HepG2 (cell line): ENCODE data around the gene COQ9. TPM values are rescaled to one million over a fixed set of nuclear protein-coding genes. Genes with fewer than 3 reads are reported as not detected.

Source experiments
- ATAC-seq: fragments of 200-7000 bp; cut with Tn5 transposase; 3 replicates; pipeline ENCODE4 v1.9.1; 2020; ENCODE audit warnings: mild to moderate bottlenecking, moderate library complexity
- BruUV-seq: library from RNA; stranded (reverse); fragments of 400-500 nt; replicated peaks from 2 replicates; lab custom pipeline; 2021; lab: Mats Ljungman, UMichigan
- CTCF ChIA-PET: fragments of 300-600 bp; formaldehyde crosslinking; extraction: SDS; loops from one replicate; lab custom pipeline; 2021; ENCODE audit warnings: low total read pairs, inconsistent platforms, low intra/inter-chr PET ratio; lab: Yijun Ruan, JAX
- POLR2A ChIA-PET: fragments of 350-600 bp; sonication (Branson Sonifier 250); formaldehyde crosslinking; loops from one replicate; lab custom pipeline; 2020; ENCODE audit warnings: antibody characterized with exemption, inconsistent platforms; lab: Yijun Ruan, JAX
- DNase-seq: peaks from one replicate; pipeline ENCODE4 v3.0.0-alpha.2; 2015; ENCODE audit warnings: low spot score
- FAIRE-seq: peaks from 3 replicates; lab custom pipeline; 2011; peaks lifted over from hg19 to GRCh38; lab: Jason Lieb, UNC
- H2AFZ ChIP-seq: one replicate; pipeline ENCODE4 v1.6.1; 2011; ENCODE audit warnings: low read length, inconsistent platforms
- H3K27ac ChIP-seq: fragments of 300-600 bp; 3 replicates; pipeline ENCODE4 v1.8.0; 2011; ENCODE audit warnings: mixed run types, mild to moderate bottlenecking, mixed read lengths, low read length, inconsistent platforms; ENCODE audit not compliant: insufficient read depth; ENCODE audit errors: extremely low read length
- H3K27me3 ChIP-seq, 2 experiments: fragments of 200-600 bp in 1 of 2; 2 replicates in 1 of 2; 3 replicates in 1 of 2; pipeline versions ENCODE4 v1.6.0 to v1.8.0; 2011; ENCODE audit warnings: low read length in 2 of 2, mild to moderate bottlenecking in 2 of 2, moderate library complexity in 2 of 2, inconsistent platforms in 1 of 2; ENCODE audit not compliant: insufficient read depth in 2 of 2, control insufficient read depth in 1 of 2
- H3K36me3 ChIP-seq, 2 experiments: fragments of 200-600 bp in 1 of 2; replicated peaks in 1 of 2; 2 replicates in 1 of 2; 3 replicates in 1 of 2; pipeline versions ENCODE4 v1.5.1 to v1.8.0; 2011; ENCODE audit warnings: low read length in 2 of 2, inconsistent platforms in 1 of 2; ENCODE audit not compliant: insufficient read depth in 2 of 2, control insufficient read depth in 1 of 2
- H3K4me1 ChIP-seq: 2 replicates; pipeline ENCODE4 v1.5.1; 2012; ENCODE audit warnings: low read length, inconsistent platforms; ENCODE audit not compliant: insufficient read depth
- H3K4me2 ChIP-seq: 2 replicates; pipeline ENCODE4 v1.6.0; 2011; ENCODE audit warnings: low read depth, low read length, inconsistent platforms
- H3K4me3 ChIP-seq, 3 experiments: fragments of 200-600 bp in 1 of 3; sonication (generic), shearing (Covaris generic) in 1 of 3; replicated peaks in 1 of 3; 2 replicates each; pipeline ENCODE4 v1.5.1; 2011 to 2016; ENCODE audit warnings: low read length in 3 of 3, inconsistent platforms in 2 of 3, low read depth in 2 of 3, mild to moderate bottlenecking in 2 of 3, control low read depth in 1 of 3, mixed read lengths in 1 of 3; ENCODE audit not compliant: insufficient read depth in 1 of 3
- H3K79me2 ChIP-seq: one replicate; pipeline ENCODE4 v1.6.1; 2011; ENCODE audit warnings: low read length, inconsistent platforms; ENCODE audit not compliant: insufficient read depth
- H3K9ac ChIP-seq: 2 replicates; pipeline ENCODE4 v1.6.0; 2011; ENCODE audit warnings: mild to moderate bottlenecking, low read depth, low read length, inconsistent platforms; ENCODE audit not compliant: insufficient read depth
- H3K9me3 ChIP-seq: 2 replicates; pipeline ENCODE4 v1.5.1; 2012; ENCODE audit warnings: mild to moderate bottlenecking, low read length
- H4K20me1 ChIP-seq: 2 replicates; pipeline ENCODE4 v1.6.0; 2011; ENCODE audit warnings: inconsistent platforms, mild to moderate bottlenecking, low read length, moderate library complexity; ENCODE audit not compliant: insufficient read depth
- AGO2 ChIP-seq: fragments of 200-400 bp; formaldehyde crosslinking; optimal IDR thresholded peaks from 2 replicates; pipeline ENCODE3; 2017; ENCODE audit warnings: mild to moderate bottlenecking, low read depth, low read length, moderate library complexity
- BATF2 ChIP-seq: sonication (generic); formaldehyde crosslinking; IDR thresholded peaks from 2 replicates; pipeline ENCODE4 v1.8.0; 2022; ENCODE audit warnings: mild to moderate bottlenecking, missing genetic modification reagents, moderate library complexity
- BHLHE40 ChIP-seq: IDR thresholded peaks from 2 replicates; pipeline ENCODE4 v1.6.1; 2011; ENCODE audit warnings: low read length, improper control_type of control experiment
- ERF ChIP-seq: IDR thresholded peaks from 2 replicates; pipeline ENCODE4 v1.6.1; 2018; ENCODE audit warnings: missing biosample characterization, missing genetic modification reagents
- NCOR1 ChIP-seq: fragments of 200-600 bp; sonication (generic); IDR thresholded peaks from 2 replicates; pipeline ENCODE4 v1.7.0; 2017; ENCODE audit warnings: antibody characterized with exemption, low read length, borderline replicate concordance
- NFKB2 ChIP-seq: sonication (generic); formaldehyde crosslinking; IDR thresholded peaks from 2 replicates; pipeline ENCODE4 v1.4.0; 2020; ENCODE audit warnings: missing genetic modification reagents, borderline replicate concordance
- PCBP2 ChIP-seq: fragments of 200-400 bp; formaldehyde crosslinking; optimal IDR thresholded peaks from 2 replicates; pipeline ENCODE3; 2018; ENCODE audit warnings: low read length, low read depth; ENCODE audit not compliant: poor library complexity, severe bottlenecking
- RELA ChIP-seq: sonication (generic); formaldehyde crosslinking; IDR thresholded peaks from 2 replicates; pipeline ENCODE4 v1.4.0; 2020; ENCODE audit warnings: missing genetic modification reagents
- RFXAP ChIP-seq: sonication (generic); formaldehyde crosslinking; IDR thresholded peaks from 2 replicates; pipeline ENCODE4 v1.4.0; 2020; ENCODE audit warnings: missing genetic modification reagents, borderline replicate concordance
- TAF1 ChIP-seq: sonication (generic); formaldehyde crosslinking; IDR thresholded peaks from 2 replicates; pipeline ENCODE4 v1.4.0; 2020; ENCODE audit warnings: missing genetic modification reagents
- THAP7 ChIP-seq: sonication (generic); formaldehyde crosslinking; IDR thresholded peaks from 2 replicates; pipeline ENCODE4 v1.8.1; 2023; ENCODE audit warnings: mild to moderate bottlenecking, missing genetic modification reagents
- THAP9 ChIP-seq: sonication (generic); formaldehyde crosslinking; IDR thresholded peaks from 2 replicates; pipeline ENCODE4; 2020; ENCODE audit warnings: missing genetic modification reagents, mild to moderate bottlenecking, borderline replicate concordance
- ZBTB38 ChIP-seq: sonication (generic); formaldehyde crosslinking; IDR thresholded peaks from 2 replicates; pipeline ENCODE4 v1.5.1; 2020; ENCODE audit warnings: mild to moderate bottlenecking, missing genetic modification reagents
- ZNF280D ChIP-seq: sonication (generic); formaldehyde crosslinking; IDR thresholded peaks from 2 replicates; pipeline ENCODE4 v1.5.1; 2020; ENCODE audit warnings: mild to moderate bottlenecking, missing genetic modification reagents
- ZNF652 ChIP-seq: IDR thresholded peaks from 2 replicates; pipeline ENCODE4 v1.6.1; 2016; ENCODE audit warnings: low read depth, borderline replicate concordance
- whole genome bisulfite sequencing: methylation state at CpG from one replicate; pipeline ENCODE4 v1.1.6; 2017; ENCODE audit warnings: low lambda C conversion rate; 5-methylcytosine and 5-hydroxymethylcytosine counted together
- in situ Hi-C: cut with HindIII; loops from 2 replicates; pipeline ENCODE4 v1.10.0; 2017; ENCODE audit warnings: low pct_unique_long_range_greater_than_20kb; ENCODE audit not compliant: extremely low pct_ligation_motif_present
- intact Hi-C: fragments of 100-400 bp; cut with micrococcal nuclease; formaldehyde crosslinking; loops from one replicate; pipeline ENCODE4 v1.10.0; 2022; ENCODE audit not compliant: unreplicated experiment
- polyA plus RNA-seq, 8 experiments: library from polyadenylated mRNA; depleted of rRNA in 3 of 8; stranded (reverse) in 7 of 8; unstranded in 1 of 8; fragments of >200 nt; fragmentation: Illumina TruSeq in 4 of 8; extraction: Trizol in 4 of 8; gene quantifications; 2 replicates each; pipeline versions ENCODE4 v1.2.1 to v1.2.3, GENCODE V29; 2011 to 2016; ENCODE audit warnings: low read depth in 4 of 8, missing spikeins in 1 of 8, mixed read lengths in 1 of 8; ENCODE audit not compliant: insufficient read depth in 1 of 8
- total RNA-seq, 5 experiments: library from RNA; depleted of rRNA; stranded (reverse); fragments of >200 nt; fragmentation: Illumina TruSeq; extraction: Trizol; gene quantifications; 2 replicates each; pipeline ENCODE4 v1.2.3, GENCODE V29; 2016; ENCODE audit warnings: low read depth in 1 of 5

COQ9 gene
- total and polyA plus RNA-seq, 2 of the 13 experiments (the other 11 are each of a cell fraction or from before 2014, with no cell fraction given): 57.5 to 108 TPM

GRCh38 chr16:57479205-57479975 lies 32.1 kb downstream of the COQ9 start:
- FAIRE-seq (peak; percentile 98), ATAC-seq (peak; percentile 12), DNase-seq (peak; percentile 60)
- peak overlapping the region; percentile 28 to 64 (median 52); a peak in 5 of 6 replicates for H3K4me3 ChIP-seq
- peak overlapping the region; percentile 79 for H3K27ac ChIP-seq
- no peaks in the 10 kb centered on the region for H3K27me3 ChIP-seq
- H3K4me1 ChIP-seq: peaks cover 87% of the 10 kb centered on the region
- H3K9me3 ChIP-seq: no peaks in the 10 kb centered on the region
- in situ Hi-C loops: loop anchor here (5.0 kb wide), 1 partner anchor 38 kb away; no protein-coding TSS in a partner anchor
- H4K20me1 ChIP-seq: peaks cover 8% of the 10 kb centered on the region; the same call in 1 of the 2 replicates
- peak overlapping the region; percentile 50; the same call in 1 of the 2 replicates for H3K9ac ChIP-seq
- POLR2A ChIA-PET: interaction anchor here (0.6 to 5.6 kb wide), 16 partner anchors 7 to 293 kb away, joined by 3 to 147 read pairs (median 4); partner anchors contain the start of genes CIAPIN1, COQ9, CX3CL1 and POLR2C
- H3K79me2 ChIP-seq: peaks cover 25% of the 10 kb centered on the region
- CTCF ChIA-PET: no interaction called here
- 61% methylated on average over 25 of the region's 36 CpGs for WGBS
- H3K36me3 ChIP-seq: peaks cover 9 to 10% of the 10 kb centered on the region in 2 experiments; a peak in 4 of 5 replicates
- no peak overlapping the region for H2AFZ ChIP-seq
- BruUV-seq: no TSS peak
- intact Hi-C loops: no loop called here
- peak overlapping the region; percentile 93 for H3K4me2 ChIP-seq
- TF ChIP-seq BATF2 (CRISPR knock-in tag): no peak
- peak; percentile 11; the same call in 1 of the 2 replicates for TF ChIP-seq RFXAP
- peak; percentile 99 for TF ChIP-seq ZNF652 (CRISPR knock-in tag)
- peak; percentile 11; the same call in 1 of the 2 replicates for TF ChIP-seq NFKB2 (CRISPR knock-in tag)
- no peak for TF ChIP-seq RELA (CRISPR knock-in tag)
- TF ChIP-seq ZBTB38 (CRISPR knock-in tag): peak; percentile 68
- TF ChIP-seq NCOR1: no peak
- peak; percentile 37; the same call in 1 of the 2 replicates for TF ChIP-seq ZNF280D (CRISPR knock-in tag)
- TF ChIP-seq AGO2: peak; percentile 64
- TF ChIP-seq BHLHE40: peak; percentile 52; the same call in 1 of the 2 replicates
- TF ChIP-seq PCBP2: peak; percentile 95
- TF ChIP-seq TAF1: no peak
- no peak for TF ChIP-seq THAP9
- TF ChIP-seq THAP7 (CRISPR knock-in tag): no peak
- no peak for TF ChIP-seq ERF (CRISPR knock-in tag)
